Neural cell (in vitro differentiated cells): ENCODE measurements around the gene TMEFF2. TPM values are rescaled to one million over a fixed set of nuclear protein-coding genes. Genes with fewer than 3 reads are reported as not detected.

ENCODE experiments used
- H2AFZ ChIP-seq: fragments of 200-600, 300-800 bp; sonication (generic), shearing (Covaris generic); 2 replicates; pipeline ENCODE4 v1.6.0; 2014; ENCODE audit warnings: low read depth, mild to moderate bottlenecking, antibody characterized with exemption, low read length, moderate library complexity
- H3F3A ChIP-seq: fragments of 200-600 bp; shearing (Covaris generic); 2 replicates; pipeline ENCODE4 v1.6.1; 2016; ENCODE audit warnings: mild to moderate bottlenecking, moderate library complexity, mixed read lengths, antibody characterized with exemption, low read length; ENCODE audit not compliant: insufficient read depth, poor library complexity, severe bottlenecking
- H3K27ac ChIP-seq: fragments of 200-600, 300-800 bp; sonication (generic), shearing (Covaris generic); 2 replicates; pipeline ENCODE4 v1.5.1; 2014; ENCODE audit warnings: mild to moderate bottlenecking, low read length, moderate library complexity
- H3K27me3 ChIP-seq: fragments of 300-800, 200-600 bp; sonication (generic), shearing (Covaris generic); 2 replicates; pipeline ENCODE4 v1.6.0; 2014; ENCODE audit warnings: mild to moderate bottlenecking, low read depth, low read length, moderate library complexity; ENCODE audit not compliant: insufficient read depth
- H3K36me3 ChIP-seq: fragments of 300-800, 200-600 bp; sonication (generic), shearing (Covaris generic); 2 replicates; pipeline ENCODE4 v1.5.1; 2014; ENCODE audit warnings: mild to moderate bottlenecking, antibody characterized with exemption, low read length, moderate library complexity; ENCODE audit not compliant: insufficient read depth
- H3K4me2 ChIP-seq: fragments of 300-800, 200-600 bp; sonication (generic), shearing (Covaris generic); 2 replicates; pipeline ENCODE4 v1.6.0; 2014; ENCODE audit warnings: mild to moderate bottlenecking, low read length
- H3K4me3 ChIP-seq: fragments of 300-800, 200-600 bp; sonication (generic), shearing (Covaris generic); 2 replicates; pipeline ENCODE4 v1.5.1; 2014; ENCODE audit warnings: mild to moderate bottlenecking, low read length, moderate library complexity
- H3K79me2 ChIP-seq: fragments of 200-600 bp; shearing (Covaris generic); replicated peaks from 2 replicates; pipeline ENCODE4 v1.6.0; 2014; ENCODE audit warnings: mild to moderate bottlenecking, low read length, moderate library complexity; ENCODE audit not compliant: insufficient read depth
- H3K9ac ChIP-seq: fragments of 300-800, 200-600 bp; sonication (generic), shearing (Covaris generic); 2 replicates; pipeline ENCODE4 v1.6.1; 2016; ENCODE audit warnings: mild to moderate bottlenecking, low read length, mixed read lengths
- H3K9me2 ChIP-seq: fragments of 200-600 bp; shearing (Covaris generic); 2 replicates; pipeline ENCODE4 v1.6.1; 2016; ENCODE audit warnings: mild to moderate bottlenecking, low read length, mixed read lengths; ENCODE audit not compliant: insufficient read depth
- H3K9me3 ChIP-seq: fragments of 200-600, 300-800 bp; sonication (generic), shearing (Covaris generic); 2 replicates; pipeline ENCODE4 v1.6.1; 2016; ENCODE audit warnings: mild to moderate bottlenecking, mixed run types, low read length, moderate library complexity, mixed read lengths
- H4K20me1 ChIP-seq: fragments of 200-600 bp; shearing (Covaris generic); 2 replicates; pipeline ENCODE4 v1.6.1; 2016; ENCODE audit warnings: mild to moderate bottlenecking, mixed run types; ENCODE audit not compliant: insufficient read depth
- CTCF ChIP-seq: fragments of 450-650 bp; IDR thresholded peaks from 2 replicates; pipeline ENCODE4 v1.5.1; 2014; ENCODE audit warnings: antibody characterized with exemption, mild to moderate bottlenecking, moderate library complexity; ENCODE audit not compliant: poor library complexity, severe bottlenecking
- EP300 ChIP-seq: fragments of 450-650 bp; conservative IDR thresholded peaks from 2 replicates; pipeline ENCODE4 v1.6.1; 2014; ENCODE audit warnings: antibody characterized with exemption, mild to moderate bottlenecking, moderate library complexity; ENCODE audit not compliant: poor library complexity, severe bottlenecking
- EZH2 ChIP-seq: fragments of 200-600, 300-800 bp; shearing (Covaris generic), sonication (generic); IDR thresholded peaks from 2 replicates; pipeline ENCODE4 v1.6.1; 2014; ENCODE audit warnings: antibody characterized with exemption, low read length, borderline replicate concordance, mild to moderate bottlenecking; ENCODE audit not compliant: insufficient read depth, poor library complexity, severe bottlenecking
- MXI1 ChIP-seq: fragments of 450-650 bp; conservative IDR thresholded peaks from 2 replicates; pipeline ENCODE4 v1.6.1; 2014; ENCODE audit warnings: antibody characterized with exemption, mild to moderate bottlenecking; ENCODE audit not compliant: poor library complexity, severe bottlenecking
- POLR2AphosphoS5 ChIP-seq: IDR thresholded peaks from 2 replicates; pipeline ENCODE4 v1.6.1; 2012
- RAD21 ChIP-seq: fragments of 450-650 bp; conservative IDR thresholded peaks from 2 replicates; pipeline ENCODE4 v1.6.1; 2014; ENCODE audit warnings: antibody characterized with exemption, mild to moderate bottlenecking, moderate library complexity
- SMC3 ChIP-seq: fragments of 450-650 bp; conservative IDR thresholded peaks from 2 replicates; pipeline ENCODE4 v1.6.1; 2014; ENCODE audit warnings: antibody characterized with exemption, mild to moderate bottlenecking, moderate library complexity; ENCODE audit not compliant: poor library complexity
- TAF1 ChIP-seq: IDR thresholded peaks from 2 replicates; pipeline ENCODE4 v1.6.1; 2012; ENCODE audit warnings: low read depth
- polyA plus RNA-seq: library from polyadenylated mRNA; depleted of rRNA; stranded (reverse); fragments of >200 nt; gene quantifications from 2 replicates; pipeline ENCODE4 v1.2.3, GENCODE V29; 2014
- TF ChIP-seq, protein P1 (sequence below): IDR thresholded peaks from 2 replicates; pipeline ENCODE4 v1.6.1; 2012; ENCODE audit warnings: borderline replicate concordance

The TMEFF2 gene
- polyA plus RNA-seq, 1 donor from 2014 or later: 24.6 TPM

- Histone ChIP-seq H3K4me2 (no peak overlapping the region), H3F3A (no peaks in the 10 kb centered on the region), H3K9me3 (no peaks in the 10 kb centered on the region), H3K4me3 (no peak overlapping the region), H3K36me3 (no peaks in the 10 kb centered on the region), H3K27ac (no peak overlapping the region), H3K9ac (no peak overlapping the region), H4K20me1 (no peaks in the 10 kb centered on the region), H3K9me2 (no peaks in the 10 kb centered on the region), H3K27me3 (no peaks in the 10 kb centered on the region), H3K79me2 (no peaks in the 10 kb centered on the region), H2AFZ (no peak overlapping the region)
- TF ChIP-seq CTCF (no peak), TAF1 (no peak), EP300 (no peak), POLR2AphosphoS5 (no peak), SMC3 (no peak), EZH2 (no peak), MXI1 (no peak), RAD21 (no peak)
- TF ChIP-seq, protein P1, sequence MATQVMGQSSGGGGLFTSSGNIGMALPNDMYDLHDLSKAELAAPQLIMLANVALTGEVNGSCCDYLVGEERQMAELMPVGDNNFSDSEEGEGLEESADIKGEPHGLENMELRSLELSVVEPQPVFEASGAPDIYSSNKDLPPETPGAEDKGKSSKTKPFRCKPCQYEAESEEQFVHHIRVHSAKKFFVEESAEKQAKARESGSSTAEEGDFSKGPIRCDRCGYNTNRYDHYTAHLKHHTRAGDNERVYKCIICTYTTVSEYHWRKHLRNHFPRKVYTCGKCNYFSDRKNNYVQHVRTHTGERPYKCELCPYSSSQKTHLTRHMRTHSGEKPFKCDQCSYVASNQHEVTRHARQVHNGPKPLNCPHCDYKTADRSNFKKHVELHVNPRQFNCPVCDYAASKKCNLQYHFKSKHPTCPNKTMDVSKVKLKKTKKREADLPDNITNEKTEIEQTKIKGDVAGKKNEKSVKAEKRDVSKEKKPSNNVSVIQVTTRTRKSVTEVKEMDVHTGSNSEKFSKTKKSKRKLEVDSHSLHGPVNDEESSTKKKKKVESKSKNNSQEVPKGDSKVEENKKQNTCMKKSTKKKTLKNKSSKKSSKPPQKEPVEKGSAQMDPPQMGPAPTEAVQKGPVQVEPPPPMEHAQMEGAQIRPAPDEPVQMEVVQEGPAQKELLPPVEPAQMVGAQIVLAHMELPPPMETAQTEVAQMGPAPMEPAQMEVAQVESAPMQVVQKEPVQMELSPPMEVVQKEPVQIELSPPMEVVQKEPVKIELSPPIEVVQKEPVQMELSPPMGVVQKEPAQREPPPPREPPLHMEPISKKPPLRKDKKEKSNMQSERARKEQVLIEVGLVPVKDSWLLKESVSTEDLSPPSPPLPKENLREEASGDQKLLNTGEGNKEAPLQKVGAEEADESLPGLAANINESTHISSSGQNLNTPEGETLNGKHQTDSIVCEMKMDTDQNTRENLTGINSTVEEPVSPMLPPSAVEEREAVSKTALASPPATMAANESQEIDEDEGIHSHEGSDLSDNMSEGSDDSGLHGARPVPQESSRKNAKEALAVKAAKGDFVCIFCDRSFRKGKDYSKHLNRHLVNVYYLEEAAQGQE: no peak
These were observed 229.0 kb downstream of the TMEFF2 start for GRCh38 chr2:191965733-191966132.

DNA sequence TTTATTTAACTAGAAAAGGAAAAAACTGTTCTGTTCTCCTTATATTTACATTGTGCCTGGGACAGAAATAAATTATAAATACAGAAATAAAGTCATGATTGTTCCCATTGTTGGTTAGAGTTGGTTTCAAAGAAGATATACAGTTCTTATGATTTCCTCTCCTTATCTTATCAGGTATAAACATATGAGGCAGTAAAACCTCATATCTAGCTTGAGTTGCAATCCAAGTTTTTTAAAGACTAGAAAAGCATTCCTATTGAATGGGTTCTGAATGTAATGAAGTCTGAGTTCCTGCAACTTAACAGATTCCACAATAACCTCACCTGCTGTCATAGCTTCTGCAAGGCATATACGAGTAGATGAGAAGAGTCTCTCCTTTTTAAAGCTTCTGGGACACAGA is 233.2 kb downstream of the TMEFF2 start:
- H3K36me3 ChIP-seq: no peaks in the 10 kb centered on the region
- H3K9ac ChIP-seq: no peak overlapping the region
- H4K20me1 ChIP-seq: no peaks in the 10 kb centered on the region
- H3K79me2 ChIP-seq: no peaks in the 10 kb centered on the region
- no peaks in the 10 kb centered on the region for H3K9me2 ChIP-seq
- H3K4me2 ChIP-seq: no peak overlapping the region
- TF ChIP-seq RAD21 (no peak), MXI1 (no peak), TAF1 (no peak), EZH2 (no peak), CTCF (no peak), EP300 (no peak), SMC3 (no peak)
- TF ChIP-seq, protein P1: no peak
- no peak overlapping the region for H3K27ac ChIP-seq
- H3K4me3 ChIP-seq: no peak overlapping the region
- no peak overlapping the region for H2AFZ ChIP-seq
- H3K27me3 ChIP-seq: no peaks in the 10 kb centered on the region
- H3F3A ChIP-seq: no peaks in the 10 kb centered on the region
- H3K9me3 ChIP-seq: no peaks in the 10 kb centered on the region
